HG03025 (cell line): ENCODE measurements around the gene CAMK1.

Source experiments
- ATAC-seq: cut with Tn5 transposase; IDR thresholded peaks from one replicate; pipeline ENCODE4 v1.9.1; 2021; ENCODE audit warnings: mild to moderate bottlenecking, moderate library complexity; ENCODE audit not compliant: unreplicated experiment, low FRiP score

CAMK1 gene

GRCh38 chr3:9793161-9793781, 23.5 kb upstream of the CAMK1 start:
- ATAC-seq = no peak

DNA sequence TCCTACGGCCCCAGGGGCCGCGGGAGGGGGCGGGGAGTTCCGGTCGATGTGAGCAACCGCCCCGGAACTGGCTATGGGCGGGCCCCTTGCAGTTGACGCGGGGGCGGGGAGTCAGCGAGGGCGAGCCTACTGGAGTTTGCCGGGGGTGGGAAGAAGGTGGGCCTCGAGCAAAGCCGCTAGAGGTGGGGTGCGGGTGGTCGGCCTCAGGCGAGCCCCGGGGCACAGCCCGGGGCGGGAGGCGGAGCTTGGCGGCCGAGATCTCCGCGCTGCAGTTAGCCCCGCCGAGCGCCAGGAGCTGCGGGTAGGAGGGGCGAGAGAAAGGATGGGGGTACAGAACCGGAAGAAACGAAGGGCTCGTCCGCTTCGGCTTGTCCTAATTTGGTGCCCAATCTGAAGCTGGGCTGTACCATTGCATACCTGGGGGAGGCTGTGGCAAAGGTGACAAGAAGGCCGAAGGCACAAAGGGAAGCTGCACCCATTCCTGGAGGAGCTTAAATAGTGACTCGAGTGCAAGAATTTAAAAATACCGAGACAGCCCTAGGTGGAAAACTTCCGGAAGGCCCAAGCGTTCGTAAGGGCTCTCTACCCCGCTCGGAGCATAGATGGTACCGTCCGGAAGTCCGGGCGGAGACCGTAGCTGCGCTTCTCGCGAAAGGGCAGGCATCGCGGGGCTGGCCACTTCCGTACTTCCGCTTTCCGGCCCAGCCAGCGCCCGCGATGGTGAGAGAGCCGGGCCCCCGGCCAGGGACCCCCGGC, 22.8 kb upstream of the CAMK1 start, which contains the start of the genes ARPC4 and TADA3:
Gene ARPC4, plus strand, starts transcription at position 678 of the 756 bp plus-strand sequence. Its CDS starts 40 bp downstream, at position 718.
Gene TADA3, minus strand, starts transcription at position 69 of the 756 bp plus-strand sequence. CDS start 1,007 bp downstream, outside the sequence.
- ATAC-seq = peak; percentile 79

DNA sequence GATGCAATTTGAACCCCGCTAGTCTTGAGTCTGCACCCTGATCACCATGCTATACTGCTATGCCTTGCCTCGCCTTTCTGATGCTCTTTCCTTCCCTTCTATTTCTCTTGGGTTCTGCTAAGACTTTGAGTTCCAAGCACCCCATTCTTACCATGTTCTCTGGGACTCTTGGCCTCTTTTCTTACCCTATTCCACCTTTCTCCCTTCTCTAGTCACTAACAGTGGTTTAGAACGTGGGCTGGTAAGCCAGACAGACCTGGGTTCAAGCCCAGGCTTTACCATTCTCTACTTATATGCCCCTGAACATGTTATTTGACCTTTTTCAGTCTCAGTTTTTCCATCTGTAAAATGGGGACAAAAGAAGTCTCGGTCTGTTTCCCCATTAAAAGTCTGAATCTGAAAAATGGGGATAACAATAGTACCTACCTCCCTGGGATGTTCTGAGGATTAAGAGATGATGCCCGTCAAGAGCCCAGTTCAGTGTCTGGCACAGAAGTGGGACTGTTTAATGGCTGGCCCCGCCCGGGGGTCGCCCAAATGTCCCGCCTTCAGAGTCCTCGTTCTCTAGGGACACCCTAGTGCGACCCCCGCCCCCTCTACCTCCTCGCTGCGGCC, 22.1 kb upstream of the CAMK1 start:
- ATAC-seq = no peak

DNA sequence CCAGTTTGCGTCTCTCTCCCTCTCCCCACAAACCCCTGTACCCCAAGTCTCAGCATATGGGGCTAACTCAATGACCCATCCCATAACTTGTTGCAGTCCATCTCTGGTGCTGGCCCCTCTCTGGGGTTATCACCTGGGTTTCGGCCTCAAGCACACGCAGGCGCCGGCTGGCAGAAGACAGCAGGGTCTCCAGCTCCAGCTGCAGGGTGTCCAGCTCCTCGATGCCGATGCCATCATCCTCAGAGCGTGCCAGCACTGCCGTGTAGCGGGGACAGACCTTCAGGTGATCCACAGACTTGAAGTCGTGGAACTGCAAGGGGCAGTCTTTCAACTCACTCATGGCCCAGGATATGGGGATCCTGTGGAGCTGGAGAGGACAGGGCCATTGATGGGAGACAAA, 21.4 kb upstream of the CAMK1 start:
- no peak for ATAC-seq

- no peak for ATAC-seq
Observed at GRCh38 chr3:9787714-9788113, 18.0 kb upstream of the CAMK1 start.

DNA sequence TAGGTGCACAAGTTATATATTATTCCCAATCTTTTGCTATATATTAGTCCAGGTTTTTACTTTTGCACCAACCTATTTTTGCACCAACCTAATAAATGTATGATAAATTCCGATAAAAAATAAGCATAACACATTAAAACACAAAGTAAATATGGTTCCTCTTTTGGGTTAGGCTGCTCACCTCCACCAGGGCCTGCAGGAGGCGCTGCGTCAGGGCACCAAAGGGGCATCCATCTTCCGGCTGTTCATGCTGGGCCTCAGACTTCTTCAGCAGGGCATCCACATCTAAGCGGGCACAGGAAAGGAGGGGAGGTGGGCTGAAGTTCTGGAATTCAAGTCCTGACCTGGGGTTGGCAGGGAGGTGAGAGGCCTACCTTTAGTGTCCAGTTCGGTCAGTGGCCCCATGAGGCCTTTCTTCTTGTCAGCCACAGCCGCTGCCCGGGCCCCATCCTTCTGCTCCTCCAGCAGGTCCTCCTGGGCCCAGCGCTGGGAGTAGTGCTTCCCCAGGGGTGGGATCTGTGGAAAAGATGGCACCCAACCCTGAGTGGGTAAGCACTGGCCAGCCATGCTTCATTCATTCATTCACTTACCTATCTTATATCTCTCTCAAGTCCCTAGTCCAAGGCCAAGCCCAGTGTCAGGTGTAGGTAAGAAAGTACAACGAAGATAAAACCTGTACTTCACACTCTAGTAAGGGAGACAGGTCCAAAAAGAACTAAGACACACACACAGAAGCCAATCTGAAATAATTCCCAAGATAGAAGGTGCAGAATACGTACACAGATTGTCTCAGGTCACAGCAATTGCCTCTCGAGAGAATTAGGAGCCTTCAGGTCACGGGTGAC, 17.3 kb upstream of the CAMK1 start:
- ATAC-seq = no peak

GRCh38 chr3:9786209-9786739, 16.5 kb upstream of the CAMK1 start:
- ATAC-seq = no peak

DNA sequence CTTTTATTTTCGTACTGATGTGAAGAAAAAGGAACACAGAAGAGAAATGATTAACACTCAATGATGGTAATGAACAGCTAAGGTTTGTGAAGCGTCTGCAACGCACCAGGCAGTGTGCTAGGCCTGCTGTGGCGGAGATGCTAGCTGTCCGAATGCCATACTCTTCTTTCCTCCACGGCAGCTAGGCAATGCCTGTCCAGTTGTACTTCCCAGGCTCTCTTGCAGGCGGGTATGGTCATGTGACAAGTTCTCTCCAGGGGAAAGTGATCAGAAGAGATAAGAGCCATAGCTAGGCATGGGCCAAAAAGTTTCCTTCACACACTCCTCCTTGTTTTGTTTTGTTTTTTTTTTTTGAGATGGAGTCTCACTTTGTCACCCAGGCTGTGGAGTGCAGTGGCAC, 15.9 kb upstream of the CAMK1 start:
- ATAC-seq = no peak

- no peak for ATAC-seq
Observed at GRCh38 chr3:9784965-9785364, 15.2 kb upstream of the CAMK1 start.

DNA sequence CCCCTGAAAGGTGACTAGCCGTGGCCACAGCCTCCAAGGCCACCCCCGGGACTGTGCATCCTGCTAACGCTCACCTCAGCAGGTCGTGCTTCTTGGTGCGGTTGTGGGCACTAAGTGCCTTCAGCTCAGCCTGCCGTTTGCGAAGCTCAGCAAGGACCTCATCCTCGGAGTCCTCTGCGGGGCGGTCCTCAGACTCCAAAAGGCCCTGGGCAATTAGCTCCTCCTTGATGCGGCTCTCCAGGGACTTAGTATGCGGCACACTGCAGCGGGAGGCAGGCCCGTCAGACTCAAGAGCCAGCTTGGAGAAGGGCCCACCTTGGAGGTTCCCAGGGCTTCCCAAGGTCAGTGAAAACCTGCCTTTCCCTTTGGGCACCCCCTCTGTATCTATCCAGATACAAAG, 14.2 kb upstream of the CAMK1 start:
- ATAC-seq = no peak

DNA sequence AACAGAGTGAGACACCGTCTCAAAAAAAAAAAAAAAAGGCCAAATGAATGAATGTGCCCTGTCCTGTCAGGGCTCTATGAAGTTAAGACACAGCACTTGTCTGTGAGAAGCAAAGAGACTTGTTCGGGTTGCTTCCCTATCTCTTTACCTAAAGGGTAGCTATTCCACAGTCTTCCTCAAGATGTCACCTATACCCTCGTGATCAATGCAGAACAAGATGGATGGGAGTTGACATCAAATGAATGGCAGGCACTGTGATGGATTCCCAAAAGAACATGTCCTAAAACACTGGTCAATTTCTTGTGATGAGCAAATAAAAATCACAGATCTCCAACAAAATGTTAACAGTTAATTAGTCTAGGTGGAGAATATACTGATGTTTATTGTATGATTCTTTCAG, 13.0 kb upstream of the CAMK1 start:
- ATAC-seq = no peak

DNA sequence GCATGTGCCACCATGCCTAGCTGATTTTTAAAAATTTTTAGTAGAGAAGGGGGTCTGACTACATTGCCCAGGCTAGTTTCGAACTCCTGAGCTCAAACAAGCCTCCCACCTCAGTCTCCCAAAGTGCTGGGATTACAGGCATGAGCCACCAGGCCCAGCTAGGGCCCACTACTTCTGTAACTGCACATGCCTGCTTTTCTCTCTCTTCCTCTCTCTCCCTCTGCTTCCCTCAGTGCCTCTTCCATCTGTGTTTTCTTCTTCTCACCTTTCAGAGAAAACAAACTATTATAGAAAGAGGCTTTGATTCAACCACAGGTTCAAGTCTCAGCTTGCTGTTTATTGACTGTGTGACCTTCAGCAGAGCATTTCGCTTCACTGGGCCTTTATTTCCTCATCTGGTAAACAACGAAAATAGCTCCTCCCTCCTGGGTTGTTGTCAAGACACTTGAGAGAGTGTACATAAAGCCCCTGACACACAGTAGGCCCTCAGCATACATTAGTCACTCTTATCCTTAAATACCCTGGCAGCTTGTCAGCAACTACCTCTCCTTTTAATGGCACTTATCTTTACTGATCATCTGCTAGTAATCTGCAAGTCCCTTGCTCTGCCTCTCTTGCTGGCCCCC, 12.3 kb upstream of the CAMK1 start:
- no peak for ATAC-seq

- ATAC-seq = no peak
Observed at GRCh38 chr3:9781551-9781950, 11.8 kb upstream of the CAMK1 start.

DNA sequence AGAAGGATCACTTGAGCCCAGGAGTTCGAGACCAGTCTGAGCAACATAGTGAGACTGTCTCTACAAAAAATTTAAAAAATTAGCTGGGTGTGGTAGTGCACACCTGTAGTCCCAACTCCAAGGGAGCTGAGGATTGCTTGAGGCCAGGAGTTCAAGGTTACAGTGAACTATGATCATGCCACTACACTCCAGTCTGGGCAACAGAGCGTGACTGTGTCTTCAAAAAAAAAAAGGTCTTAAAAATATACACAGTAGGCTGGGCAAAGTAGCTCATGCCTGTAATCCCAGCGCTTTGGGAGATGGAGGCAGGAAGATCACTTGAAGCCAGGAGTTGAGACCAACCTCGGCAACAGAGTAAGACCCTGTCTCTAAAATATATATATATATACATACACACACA, 11.2 kb upstream of the CAMK1 start:
- ATAC-seq = no peak

- ATAC-seq = no peak
Observed at GRCh38 chr3:9780458-9780812, 10.7 kb upstream of the CAMK1 start.

GRCh38 chr3:9779721-9780457, 10.1 kb upstream of the CAMK1 start:
- no peak for ATAC-seq

- no peak for ATAC-seq
Observed at GRCh38 chr3:9779075-9779593, 9.4 kb upstream of the CAMK1 start.

- ATAC-seq = no peak
Observed at GRCh38 chr3:9778143-9779074, 8.7 kb upstream of the CAMK1 start.
